ENCODE measurements around the gene AXDND1.
A peak's percentile ranks its signal among the peaks of the same experiment; 100 is the strongest.

AXDND1 gene

GRCh38 chr1:179586107-179586823 lies 220.5 kb downstream of the AXDND1 start:
- Histone ChIP-seq H3K4me3 (ENCODE audit: low read depth in 1 of 2, low read length in 1 of 2) (peak overlapping the region in 1 of 2 experiments; percentile 32), H3K27me3 (peaks cover 66% of the 10 kb centered on the region), H3K9me3 (no peaks in the 10 kb centered on the region), H3K27ac (no peak overlapping the region), H3K4me1 (ENCODE audit: control insufficient read depth in 1 of 2, insufficient read depth in 1 of 2, low read depth in 1 of 2, low read length in 1 of 2) (peaks cover 5 to 6% of the 10 kb centered on the region in 2 experiments), H3K36me3 (no peaks in the 10 kb centered on the region)
- TF ChIP-seq, protein P1, sequence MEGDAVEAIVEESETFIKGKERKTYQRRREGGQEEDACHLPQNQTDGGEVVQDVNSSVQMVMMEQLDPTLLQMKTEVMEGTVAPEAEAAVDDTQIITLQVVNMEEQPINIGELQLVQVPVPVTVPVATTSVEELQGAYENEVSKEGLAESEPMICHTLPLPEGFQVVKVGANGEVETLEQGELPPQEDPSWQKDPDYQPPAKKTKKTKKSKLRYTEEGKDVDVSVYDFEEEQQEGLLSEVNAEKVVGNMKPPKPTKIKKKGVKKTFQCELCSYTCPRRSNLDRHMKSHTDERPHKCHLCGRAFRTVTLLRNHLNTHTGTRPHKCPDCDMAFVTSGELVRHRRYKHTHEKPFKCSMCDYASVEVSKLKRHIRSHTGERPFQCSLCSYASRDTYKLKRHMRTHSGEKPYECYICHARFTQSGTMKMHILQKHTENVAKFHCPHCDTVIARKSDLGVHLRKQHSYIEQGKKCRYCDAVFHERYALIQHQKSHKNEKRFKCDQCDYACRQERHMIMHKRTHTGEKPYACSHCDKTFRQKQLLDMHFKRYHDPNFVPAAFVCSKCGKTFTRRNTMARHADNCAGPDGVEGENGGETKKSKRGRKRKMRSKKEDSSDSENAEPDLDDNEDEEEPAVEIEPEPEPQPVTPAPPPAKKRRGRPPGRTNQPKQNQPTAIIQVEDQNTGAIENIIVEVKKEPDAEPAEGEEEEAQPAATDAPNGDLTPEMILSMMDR (IDR thresholded peaks at IDR 0.05) = no peak

DNA sequence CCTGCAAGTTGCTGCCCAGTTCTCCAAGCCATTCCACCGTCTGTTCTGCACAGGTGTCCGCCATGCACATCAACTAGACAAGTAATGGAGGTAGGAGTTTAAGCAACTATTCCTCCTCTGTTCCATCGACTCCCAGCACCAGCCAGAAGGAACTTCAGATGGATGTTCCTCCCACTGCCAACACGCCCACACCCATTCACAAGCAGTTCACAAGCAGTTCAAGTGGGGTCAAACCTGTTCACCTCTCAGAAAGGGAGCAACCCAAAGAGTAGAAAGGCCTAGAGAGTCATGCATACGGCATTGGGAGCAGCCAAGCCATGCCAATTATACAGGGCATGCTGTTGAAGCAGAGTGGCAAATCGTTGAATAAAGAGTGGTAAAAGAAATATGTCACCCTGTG lies 221.6 kb downstream of the AXDND1 start:
- Histone ChIP-seq H3K36me3 (no peaks in the 10 kb centered on the region), H3K27me3 (peaks cover 76% of the 10 kb centered on the region), H3K27ac (no peak overlapping the region), H3K9me3 (no peaks in the 10 kb centered on the region), H3K4me3 (ENCODE audit: low read depth in 1 of 2, low read length in 1 of 2) (no peak overlapping the region), H3K4me1 (ENCODE audit: control insufficient read depth in 1 of 2, insufficient read depth in 1 of 2, low read depth in 1 of 2, low read length in 1 of 2) (peaks cover 7 to 15% of the 10 kb centered on the region in 2 experiments)
- TF ChIP-seq, protein P1 (IDR thresholded peaks at IDR 0.05) = no peak

- H3K27me3 ChIP-seq = peaks cover 83% of the 10 kb centered on the region
- TF ChIP-seq, protein P1 (IDR thresholded peaks at IDR 0.05) = no peak
- H3K36me3 ChIP-seq = no peaks in the 10 kb centered on the region
Measured at GRCh38 chr1:179588425-179589024, 222.8 kb downstream of the AXDND1 start.

GRCh38 chr1:179589509-179589908 lies 223.7 kb downstream of the AXDND1 start:
- no peaks in the 10 kb centered on the region for H3K36me3 ChIP-seq

More at GRCh38 chr1:179588425-179589024, 222.8 kb downstream of the AXDND1 start:
- H3K27ac ChIP-seq = no peak overlapping the region
- H3K4me3 ChIP-seq (ENCODE audit: low read depth in 1 of 2, low read length in 1 of 2) = no peak overlapping the region
- H3K9me3 ChIP-seq = no peaks in the 10 kb centered on the region
- peaks cover 7 to 15% of the 10 kb centered on the region in 2 experiments for H3K4me1 ChIP-seq (ENCODE audit: control insufficient read depth in 1 of 2, insufficient read depth in 1 of 2, low read depth in 1 of 2, low read length in 1 of 2)

GRCh38 chr1:179590671-179591070 lies 224.9 kb downstream of the AXDND1 start:
- Histone ChIP-seq H3K4me3 (ENCODE audit: low read depth in 1 of 2, low read length in 1 of 2) (no peak overlapping the region), H3K36me3 (no peaks in the 10 kb centered on the region), H3K27ac (no peak overlapping the region), H3K9me3 (no peaks in the 10 kb centered on the region), H3K27me3 (peaks cover 83% of the 10 kb centered on the region), H3K4me1 (ENCODE audit: control insufficient read depth in 1 of 2, insufficient read depth in 1 of 2, low read depth in 1 of 2, low read length in 1 of 2) (peaks cover 7 to 15% of the 10 kb centered on the region in 2 experiments)
- TF ChIP-seq, protein P1 (IDR thresholded peaks at IDR 0.05) = no peak

More at GRCh38 chr1:179589509-179589908, 223.7 kb downstream of the AXDND1 start:
- H3K9me3 ChIP-seq = no peaks in the 10 kb centered on the region
- H3K27me3 ChIP-seq = peaks cover 88% of the 10 kb centered on the region
- TF ChIP-seq, protein P1 (IDR thresholded peaks at IDR 0.05) = no peak
- H3K27ac ChIP-seq = no peak overlapping the region
- H3K4me1 ChIP-seq (ENCODE audit: control insufficient read depth in 1 of 2, insufficient read depth in 1 of 2, low read depth in 1 of 2, low read length in 1 of 2) = peaks cover 7 to 15% of the 10 kb centered on the region in 2 experiments
- no peak overlapping the region for H3K4me3 ChIP-seq (ENCODE audit: low read depth in 1 of 2, low read length in 1 of 2)

Data from neutrophil (primary cell).